Measurements from ENCODE around the gene TMEM238L. TPM values are rescaled to one million over a fixed set of nuclear protein-coding genes. Genes with fewer than 3 reads are reported as not detected.

The TMEM238L gene
- total RNA-seq, 1 donor = not detected

GRCh38 chr17:10754109-10754508, 49.8 kb downstream of the TMEM238L start:
- peak; percentile 37 for TF ChIP-seq CTCF (IDR thresholded peaks at IDR 0.05; ENCODE audit: insufficient read depth, low read depth, low read length)
- H3K4me3 ChIP-seq (ENCODE audit: low read depth, low read length) = no peak overlapping the region
- DNase-seq (ENCODE audit: low read depth) = peak; percentile 28

GRCh38 chr17:10752696-10753095, 51.2 kb downstream of the TMEM238L start:
- TF ChIP-seq CTCF (IDR thresholded peaks at IDR 0.05; ENCODE audit: insufficient read depth, low read depth, low read length) = no peak
- no peak for DNase-seq (ENCODE audit: low read depth)
- H3K4me3 ChIP-seq (ENCODE audit: low read depth, low read length) = no peak overlapping the region

- TF ChIP-seq CTCF (IDR thresholded peaks at IDR 0.05; ENCODE audit: insufficient read depth, low read depth, low read length) = no peak
Observed at GRCh38 chr17:10751563-10751962, 52.3 kb downstream of the TMEM238L start.

GRCh38 chr17:10750210-10750609, 53.7 kb downstream of the TMEM238L start:
- no peak overlapping the region for H3K4me3 ChIP-seq (ENCODE audit: low read depth, low read length)
- no peak for DNase-seq (ENCODE audit: low read depth)
- no peak for TF ChIP-seq CTCF (IDR thresholded peaks at IDR 0.05; ENCODE audit: insufficient read depth, low read depth, low read length)

More at GRCh38 chr17:10751563-10751962, 52.3 kb downstream of the TMEM238L start:
- no peak overlapping the region for H3K4me3 ChIP-seq (ENCODE audit: low read depth, low read length)
- no peak for DNase-seq (ENCODE audit: low read depth)

- DNase-seq (ENCODE audit: low read depth) = no peak
- no peak overlapping the region for H3K4me3 ChIP-seq (ENCODE audit: low read depth, low read length)
- no peak for TF ChIP-seq CTCF (IDR thresholded peaks at IDR 0.05; ENCODE audit: insufficient read depth, low read depth, low read length)
Observed at GRCh38 chr17:10748531-10749181, 55.2 kb downstream of the TMEM238L start.

GRCh38 chr17:10745231-10745630, 58.7 kb downstream of the TMEM238L start:
- no peak overlapping the region for H3K4me3 ChIP-seq (ENCODE audit: low read depth, low read length)
- TF ChIP-seq CTCF (IDR thresholded peaks at IDR 0.05; ENCODE audit: insufficient read depth, low read depth, low read length) = no peak
- DNase-seq (ENCODE audit: low read depth) = no peak

Small RNA genes within 50 kb of the gene (small RNA-seq; reads per million reads assigned to genes)
- gene AC015908.2 (not detected), gene TMEM238L (not detected)

Other genes starting within 250 kb of the TMEM238L start
- 0.43 and 0.97 TPM in 2 replicates for gene MYH3, start 146.8 kb downstream of the TMEM238L start, total RNA-seq
- 17.3 and 38.3 TPM in 2 replicates for gene SCO1, start 106.6 kb downstream of the TMEM238L start, total RNA-seq
- gene ADPRM, start 106.5 kb downstream of the TMEM238L start, total RNA-seq = 7.7 and 10.8 TPM in 2 replicates
- 2.6 and 3.5 TPM in 2 replicates for gene TMEM220, start 74.1 kb downstream of the TMEM238L start, total RNA-seq
- not detected in 2 replicates for gene PIRT, start 34.0 kb upstream of the TMEM238L start, total RNA-seq

Measured in fibroblast of villous mesenchyme (primary cell).